DND-41 (cell line): ENCODE measurements around the gene TBPL1.

ENCODE experiments used
- ATAC-seq: fragments of 200-7000 bp; cut with Tn5 transposase; 3 replicates; pipeline ENCODE4 v1.9.1; 2021; ENCODE audit warnings: low read depth; ENCODE audit not compliant: insufficient read depth
- DNase-seq: peaks from one replicate; pipeline ENCODE4 v3.0.0-alpha.2; 2020
- H2AFZ ChIP-seq: 2 replicates; pipeline ENCODE4 v1.6.0; 2012; ENCODE audit warnings: low read depth, low read length
- H3K27ac ChIP-seq: 2 replicates; pipeline ENCODE4 v1.5.1; 2012; ENCODE audit warnings: low read length, inconsistent platforms
- H3K27me3 ChIP-seq: fragments of 200-600 bp; sonication (generic); 2 replicates; pipeline ENCODE4 v1.6.0; 2012; ENCODE audit warnings: low read length, mild to moderate bottlenecking, inconsistent platforms; ENCODE audit not compliant: insufficient read depth, poor library complexity
- H3K36me3 ChIP-seq: 2 replicates; pipeline ENCODE4 v1.5.1; 2012; ENCODE audit warnings: low read length, inconsistent platforms; ENCODE audit not compliant: insufficient read depth
- H3K4me1 ChIP-seq: 2 replicates; pipeline ENCODE4 v1.5.1; 2012; ENCODE audit warnings: mild to moderate bottlenecking, low read length; ENCODE audit not compliant: insufficient read depth
- H3K4me2 ChIP-seq: 2 replicates; pipeline ENCODE4 v1.6.0; 2012; ENCODE audit warnings: mild to moderate bottlenecking, moderate library complexity, low read length, inconsistent platforms; ENCODE audit not compliant: insufficient read depth
- H3K4me3 ChIP-seq, 2 experiments: fragments of 200-600 bp in 1 of 2; shearing (Covaris generic) in 1 of 2; 2 replicates each; pipeline ENCODE4 v1.5.1; 2012 to 2016; ENCODE audit warnings: inconsistent platforms in 2 of 2, low read length in 2 of 2, mild to moderate bottlenecking in 2 of 2, low read depth in 1 of 2, moderate library complexity in 1 of 2
- H3K79me2 ChIP-seq: 2 replicates; pipeline ENCODE4 v1.6.0; 2012; ENCODE audit warnings: low read length, inconsistent platforms; ENCODE audit not compliant: insufficient read depth
- H3K9ac ChIP-seq: 2 replicates; pipeline ENCODE4 v1.6.0; 2012; ENCODE audit warnings: low read depth, mild to moderate bottlenecking, inconsistent platforms, low read length, moderate library complexity
- H3K9me3 ChIP-seq: 2 replicates; pipeline ENCODE4 v1.5.1; 2012; ENCODE audit warnings: low read length, moderate library complexity, mild to moderate bottlenecking, inconsistent platforms; ENCODE audit not compliant: insufficient read depth, severe bottlenecking
- H4K20me1 ChIP-seq: 2 replicates; pipeline ENCODE4 v1.6.0; 2012; ENCODE audit warnings: low read length; ENCODE audit not compliant: insufficient read depth
- CTCF ChIP-seq: IDR thresholded peaks from 2 replicates; pipeline ENCODE4 v1.5.1; 2012; ENCODE audit warnings: borderline replicate concordance, low read length, moderate library complexity, mild to moderate bottlenecking; ENCODE audit not compliant: poor library complexity, severe bottlenecking; ENCODE audit errors: extremely low read depth
- EZH2 ChIP-seq: IDR thresholded peaks from 3 replicates; pipeline ENCODE4 v1.6.1; 2012; ENCODE audit warnings: borderline replicate concordance, low read depth, mild to moderate bottlenecking, moderate library complexity, low read length, inconsistent platforms; ENCODE audit not compliant: severe bottlenecking

The TBPL1 gene

GRCh38 chr6:134020071-134020470, 67.0 kb downstream of the TBPL1 start:
- Histone ChIP-seq H3K27me3 (peaks cover 5% of the 10 kb centered on the region), H3K9me3 (no peaks in the 10 kb centered on the region), H3K4me2 (no peak overlapping the region), H3K9ac (no peak overlapping the region), H3K4me3 (no peak overlapping the region), H3K79me2 (no peaks in the 10 kb centered on the region), H4K20me1 (no peaks in the 10 kb centered on the region), H3K4me1 (no peaks in the 10 kb centered on the region), H3K27ac (no peak overlapping the region), H3K36me3 (no peaks in the 10 kb centered on the region), H2AFZ (no peak overlapping the region)
- ATAC-seq (no peak), DNase-seq (no peak)
- TF ChIP-seq EZH2 (no peak), CTCF (no peak)

- TF ChIP-seq CTCF (no peak), EZH2 (no peak)
- Histone ChIP-seq H3K4me2 (no peak overlapping the region), H3K27ac (no peak overlapping the region)
Observed at GRCh38 chr6:134020543-134020942, 67.5 kb downstream of the TBPL1 start.

GRCh38 chr6:134020968-134021367, 67.9 kb downstream of the TBPL1 start:
- Histone ChIP-seq H3K9me3 (no peaks in the 10 kb centered on the region), H3K27ac (no peak overlapping the region), H3K27me3 (peaks cover 5% of the 10 kb centered on the region), H3K79me2 (no peaks in the 10 kb centered on the region), H2AFZ (no peak overlapping the region), H4K20me1 (no peaks in the 10 kb centered on the region), H3K4me3 (no peak overlapping the region), H3K9ac (no peak overlapping the region), H3K4me2 (no peak overlapping the region), H3K36me3 (no peaks in the 10 kb centered on the region), H3K4me1 (no peaks in the 10 kb centered on the region)
- DNase-seq, result no peak
- TF ChIP-seq EZH2, result no peak
- no peak for TF ChIP-seq CTCF
- ATAC-seq, result no peak

More at GRCh38 chr6:134020543-134020942, 67.5 kb downstream of the TBPL1 start:
- DNase-seq (no peak), ATAC-seq (no peak)
- H3K9me3 ChIP-seq, result no peaks in the 10 kb centered on the region
- H3K27me3 ChIP-seq, result peaks cover 5% of the 10 kb centered on the region
- H3K9ac ChIP-seq, result no peak overlapping the region
- no peak overlapping the region for H2AFZ ChIP-seq
- no peaks in the 10 kb centered on the region for H4K20me1 ChIP-seq
- H3K36me3 ChIP-seq, result no peaks in the 10 kb centered on the region
- no peaks in the 10 kb centered on the region for H3K79me2 ChIP-seq
- no peak overlapping the region for H3K4me3 ChIP-seq
- H3K4me1 ChIP-seq, result no peaks in the 10 kb centered on the region
